ACC112 (cell line): ENCODE measurements around the gene TBC1D7.

Experiments
- H2AFZ ChIP-seq: fragments of 200-600 bp; sonication (generic); one replicate; pipeline ENCODE4 v1.6.0; 2017; ENCODE audit warnings: antibody characterized with exemption, low read length; ENCODE audit not compliant: unreplicated experiment
- H3K27ac ChIP-seq: fragments of 200-600 bp; sonication (generic); 2 replicates; pipeline ENCODE4 v1.5.1; 2014; ENCODE audit warnings: low read depth, mild to moderate bottlenecking, antibody characterized with exemption, low read length, moderate library complexity
- H3K27me3 ChIP-seq: fragments of 200-600 bp; sonication (generic); 2 replicates; pipeline ENCODE4 v1.6.1; 2014; ENCODE audit warnings: mild to moderate bottlenecking, antibody characterized with exemption, low read length, moderate library complexity, mixed read lengths; ENCODE audit not compliant: insufficient read depth
- H3K36me3 ChIP-seq: fragments of 200-600 bp; sonication (generic); 2 replicates; pipeline ENCODE4 v1.6.1; 2016; ENCODE audit warnings: mild to moderate bottlenecking, antibody characterized with exemption, low read length, moderate library complexity, mixed read lengths; ENCODE audit not compliant: insufficient read depth
- H3K4me1 ChIP-seq: fragments of 200-600 bp; sonication (generic); one replicate; pipeline ENCODE4 v1.6.1; 2016; ENCODE audit warnings: low read length, mixed read lengths; ENCODE audit not compliant: insufficient read depth, unreplicated experiment, control insufficient read depth
- H3K4me3 ChIP-seq: fragments of 200-600 bp; sonication (generic); 2 replicates; pipeline ENCODE4 v1.5.1; 2014; ENCODE audit warnings: mild to moderate bottlenecking, low read depth, low read length
- H3K79me2 ChIP-seq: fragments of 200-600 bp; sonication (generic); one replicate; pipeline ENCODE4 v1.6.0; 2016; ENCODE audit warnings: low read length; ENCODE audit not compliant: control insufficient read depth, unreplicated experiment, insufficient read depth

TBC1D7 gene

DNA sequence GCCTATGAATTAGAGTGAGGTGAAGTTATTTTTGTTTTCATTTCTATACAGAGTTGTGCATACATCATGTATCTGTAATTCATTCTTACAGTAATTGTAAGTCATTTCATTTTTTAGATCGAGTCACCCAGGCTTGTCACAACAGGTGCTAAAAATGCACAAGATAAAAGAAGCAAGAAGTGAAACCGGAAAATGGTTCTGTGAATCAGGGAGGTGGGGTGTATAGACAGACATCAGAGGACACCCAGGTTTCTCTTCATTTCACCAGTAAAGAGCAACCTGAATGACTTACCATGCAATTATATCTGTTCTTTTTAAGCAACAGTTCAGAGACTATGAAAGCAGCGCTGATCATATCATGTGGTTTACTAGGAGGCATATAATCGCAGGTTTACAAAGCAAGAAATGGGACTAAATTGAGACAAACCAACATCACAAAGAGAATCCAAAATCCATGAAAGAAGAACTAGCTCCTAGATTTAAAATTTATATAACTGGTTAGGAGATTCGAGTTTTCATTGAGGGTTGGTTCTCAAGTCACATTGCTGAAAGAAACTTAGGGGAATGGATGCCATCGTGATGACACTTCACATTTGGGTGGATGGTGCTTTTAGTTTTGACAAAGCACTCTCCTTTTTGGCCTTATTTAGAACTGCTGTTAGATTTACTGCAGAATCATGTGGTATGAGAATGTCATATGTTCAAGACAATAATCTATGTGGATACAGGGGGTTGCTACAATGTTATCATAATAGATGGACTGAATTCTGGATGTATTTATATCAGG, 27.9 kb upstream of the TBC1D7 start:
- peaks cover 24% of the 10 kb centered on the region for H3K4me1 ChIP-seq
- no peak overlapping the region for H2AFZ ChIP-seq
- H3K27ac ChIP-seq, result no peak overlapping the region
- H3K79me2 ChIP-seq, result no peaks in the 10 kb centered on the region
- no peaks in the 10 kb centered on the region for H3K27me3 ChIP-seq
- no peaks in the 10 kb centered on the region for H3K36me3 ChIP-seq
- no peak overlapping the region for H3K4me3 ChIP-seq

DNA sequence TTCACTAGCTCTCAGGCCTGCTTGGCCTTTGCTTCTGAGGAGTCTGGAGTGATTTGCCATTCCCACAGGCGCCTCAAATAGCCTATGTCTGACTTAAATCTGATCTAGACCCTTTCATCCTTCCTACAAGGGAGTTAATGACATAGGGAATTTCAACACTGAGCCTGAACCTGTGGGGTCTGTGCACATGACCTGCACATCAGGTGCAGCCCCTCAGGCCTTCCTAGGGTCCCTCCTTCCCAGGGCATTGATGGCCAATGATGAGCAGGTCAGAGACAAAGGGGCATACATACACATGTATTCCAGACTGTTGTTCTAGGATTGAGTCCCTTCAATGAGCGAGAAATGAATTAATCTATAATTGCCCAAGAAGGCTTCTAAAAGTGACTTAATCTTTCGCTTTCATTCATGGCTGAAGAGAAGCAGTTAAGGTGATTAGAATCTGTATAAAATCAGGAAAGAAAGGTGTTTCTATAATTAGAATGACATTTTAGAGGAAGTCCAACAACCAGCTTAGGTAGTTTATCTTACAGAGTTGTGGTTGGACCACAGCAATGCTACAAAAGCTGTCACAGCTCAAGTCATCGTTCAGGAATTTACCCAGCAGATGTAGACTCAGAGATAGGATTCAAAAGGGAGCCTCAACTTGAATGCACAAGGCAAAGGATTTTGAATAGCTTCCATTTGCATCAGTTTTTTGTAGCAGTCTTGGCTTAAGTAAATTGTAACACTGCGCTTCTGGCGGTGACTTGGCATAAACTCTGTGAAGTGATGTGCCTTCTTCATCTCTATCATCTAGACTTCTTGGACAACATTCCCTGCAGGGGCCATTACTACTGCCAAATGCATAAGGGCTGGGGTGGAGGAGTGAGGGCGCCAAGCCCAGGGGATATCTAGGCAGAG, 27.0 kb upstream of the TBC1D7 start:
- H3K4me1 ChIP-seq, result peaks cover 24% of the 10 kb centered on the region
- H3K36me3 ChIP-seq, result no peaks in the 10 kb centered on the region
- H3K27me3 ChIP-seq, result no peaks in the 10 kb centered on the region
- no peak overlapping the region for H2AFZ ChIP-seq
- H3K79me2 ChIP-seq, result no peaks in the 10 kb centered on the region
- peak overlapping the region; percentile 13; the same call in 1 of the 2 replicates for H3K27ac ChIP-seq
- no peak overlapping the region; the same call in 1 of the 2 replicates for H3K4me3 ChIP-seq

DNA sequence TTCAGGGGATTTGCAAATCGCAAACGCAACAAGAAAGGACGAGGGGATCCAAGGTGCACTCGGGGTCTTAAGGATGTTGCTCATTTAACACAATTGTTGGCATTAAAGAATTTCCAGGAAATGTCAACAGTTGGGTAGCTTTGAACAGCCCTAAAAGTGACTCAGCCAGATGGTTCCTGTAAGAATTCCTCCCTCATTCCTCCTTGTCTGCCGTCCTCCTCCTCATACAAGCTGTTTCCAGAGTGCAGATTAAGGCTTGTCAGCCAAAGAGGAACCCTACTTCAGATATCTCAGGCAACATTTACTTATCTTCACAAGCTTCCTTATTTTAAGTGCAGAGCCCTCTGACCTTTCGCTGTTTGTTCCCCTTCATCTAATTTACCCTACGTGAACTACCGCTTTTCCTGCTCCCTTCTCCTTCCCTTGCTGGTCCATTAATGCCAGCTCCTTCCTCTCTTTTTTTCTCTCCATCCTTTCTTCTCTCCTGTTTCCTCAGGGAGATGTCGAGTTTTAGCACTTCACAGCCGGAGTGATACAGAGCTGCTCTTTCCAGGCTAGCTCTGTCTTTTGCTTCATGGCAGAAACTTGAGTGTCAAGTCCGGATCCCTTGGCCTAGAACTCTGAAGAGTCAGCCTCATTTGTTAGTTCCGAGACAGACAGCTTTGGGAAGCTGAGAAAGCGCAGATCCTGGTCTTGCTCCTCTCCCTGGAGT, 26.1 kb upstream of the TBC1D7 start:
- Histone ChIP-seq H3K4me3 (peak overlapping the region; percentile 9; the same call in 1 of the 2 replicates), H3K36me3 (no peaks in the 10 kb centered on the region), H3K79me2 (no peaks in the 10 kb centered on the region), H3K27ac (peak overlapping the region; percentile 13; the same call in 1 of the 2 replicates), H2AFZ (no peak overlapping the region), H3K27me3 (no peaks in the 10 kb centered on the region), H3K4me1 (peaks cover 24% of the 10 kb centered on the region)

DNA sequence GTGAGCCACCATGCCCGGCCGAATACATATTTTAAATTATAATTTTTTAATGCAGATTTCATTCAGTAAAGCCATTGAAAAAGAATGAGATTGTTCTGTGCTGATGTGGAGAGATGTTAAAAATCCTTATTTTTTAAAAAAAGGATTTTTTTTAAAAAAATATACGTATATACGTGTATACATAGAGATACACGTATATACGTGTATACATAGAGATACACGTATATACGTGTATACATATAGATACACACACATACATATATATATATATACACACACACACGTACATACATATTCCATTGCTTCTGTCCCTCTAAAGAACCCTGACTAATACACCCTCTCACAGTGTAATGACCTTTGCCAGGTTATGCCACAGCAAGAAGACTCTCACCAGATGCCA, 23.8 kb upstream of the TBC1D7 start:
- H3K27ac ChIP-seq, result no peak overlapping the region
- no peaks in the 10 kb centered on the region for H3K27me3 ChIP-seq
- peaks cover 24% of the 10 kb centered on the region for H3K4me1 ChIP-seq
- H3K4me3 ChIP-seq, result no peak overlapping the region
- no peak overlapping the region for H2AFZ ChIP-seq
- H3K79me2 ChIP-seq, result no peaks in the 10 kb centered on the region
- H3K36me3 ChIP-seq, result no peaks in the 10 kb centered on the region

DNA sequence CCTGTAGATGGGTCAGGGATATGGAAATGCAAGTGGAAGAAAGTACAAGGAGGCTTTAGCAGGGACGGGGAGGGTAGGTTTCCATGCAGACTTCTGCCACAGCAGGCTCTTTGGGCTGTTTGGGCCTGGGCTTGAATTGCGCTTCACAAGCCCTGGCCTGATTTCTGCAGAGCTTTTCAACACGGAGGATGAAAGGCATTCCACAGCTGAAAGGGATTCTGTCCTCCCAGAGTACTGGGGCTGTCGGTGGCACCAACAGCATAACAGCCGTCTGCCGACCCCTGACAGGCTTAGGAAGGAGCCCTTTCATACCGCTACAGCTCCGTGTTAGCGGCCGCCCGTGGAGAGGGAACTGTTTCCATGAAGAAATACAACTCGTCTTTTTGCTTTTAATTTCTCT, 22.9 kb upstream of the TBC1D7 start:
- H3K4me3 ChIP-seq, result no peak overlapping the region
- no peak overlapping the region for H3K27ac ChIP-seq
- no peaks in the 10 kb centered on the region for H3K79me2 ChIP-seq
- H3K4me1 ChIP-seq, result peaks cover 22% of the 10 kb centered on the region
- H3K36me3 ChIP-seq, result no peaks in the 10 kb centered on the region
- H2AFZ ChIP-seq, result no peak overlapping the region
- no peaks in the 10 kb centered on the region for H3K27me3 ChIP-seq

DNA sequence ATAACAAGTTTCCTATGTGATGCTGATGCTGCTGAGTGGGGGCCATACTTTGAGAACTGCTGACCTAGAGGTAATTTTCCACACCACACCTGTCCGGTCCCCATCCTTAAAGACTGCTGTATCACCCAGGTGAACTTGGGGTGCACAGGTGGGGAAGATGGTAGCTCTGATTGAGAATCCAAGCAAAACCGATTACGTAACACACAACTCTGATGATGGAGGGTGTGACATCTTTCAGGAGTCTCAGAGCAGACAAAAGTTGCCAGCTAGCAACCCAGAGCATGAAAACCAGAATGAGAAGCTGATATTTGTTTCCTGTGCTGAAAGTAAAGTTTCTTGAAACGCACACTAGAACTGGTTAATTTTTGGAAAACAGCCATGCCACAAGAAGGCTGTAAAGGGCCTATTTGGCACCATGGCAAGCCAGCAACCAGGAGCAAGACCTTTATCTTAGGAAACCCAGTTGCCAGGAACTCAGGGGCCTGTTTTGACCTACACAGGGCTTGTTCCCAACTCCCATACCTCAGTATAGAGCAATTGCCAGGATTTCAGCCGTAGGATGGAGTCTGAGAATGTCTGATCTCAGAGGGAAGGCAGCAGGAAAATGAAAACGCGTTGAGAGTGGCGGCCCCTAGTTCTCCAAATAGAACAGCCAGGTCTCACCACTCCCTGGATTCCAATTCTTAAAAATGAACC, 21.6 kb upstream of the TBC1D7 start:
- Histone ChIP-seq H3K4me3 (no peak overlapping the region), H3K79me2 (no peaks in the 10 kb centered on the region), H3K27ac (no peak overlapping the region), H3K27me3 (no peaks in the 10 kb centered on the region), H2AFZ (no peak overlapping the region), H3K4me1 (peaks cover 9% of the 10 kb centered on the region), H3K36me3 (no peaks in the 10 kb centered on the region)

DNA sequence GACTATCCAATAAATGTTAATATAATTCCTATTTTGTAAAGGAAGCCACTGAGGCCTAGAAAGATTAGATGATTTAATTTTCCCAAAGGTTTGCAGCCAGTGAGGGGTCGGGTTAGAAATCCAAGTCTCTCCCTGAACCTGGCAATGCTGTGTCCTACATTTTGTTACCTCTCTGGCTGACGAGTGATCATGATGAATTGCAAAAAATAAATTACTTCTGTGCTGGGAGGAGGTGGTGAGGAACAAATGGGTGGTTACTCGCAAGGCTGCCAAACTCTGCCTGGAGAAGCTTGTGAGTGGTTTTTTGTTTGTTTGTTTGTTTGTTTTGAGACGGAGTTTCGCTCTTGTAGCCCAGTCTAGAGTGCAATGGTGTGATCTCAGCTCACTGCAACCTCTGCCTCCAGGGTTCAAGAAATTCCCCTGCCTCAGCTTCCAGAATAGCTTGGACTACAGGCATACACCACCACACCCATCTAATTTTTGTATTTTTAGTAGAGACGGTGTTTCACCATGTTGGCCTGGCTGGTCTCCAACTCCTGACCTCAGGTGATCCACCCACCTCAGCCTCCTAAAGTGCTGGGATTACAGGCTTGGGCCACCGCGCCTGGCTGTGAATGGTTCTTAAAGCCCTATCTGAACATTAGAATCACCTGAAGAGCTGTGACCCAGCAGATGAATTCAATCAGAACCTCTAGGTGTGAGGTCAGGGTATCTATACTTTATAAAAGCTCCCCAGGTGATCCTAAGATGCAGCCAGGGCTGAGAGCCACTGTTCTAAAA, 20.2 kb upstream of the TBC1D7 start:
- no peaks in the 10 kb centered on the region for H3K79me2 ChIP-seq
- no peaks in the 10 kb centered on the region for H3K27me3 ChIP-seq
- H2AFZ ChIP-seq, result no peak overlapping the region
- no peaks in the 10 kb centered on the region for H3K4me1 ChIP-seq
- no peaks in the 10 kb centered on the region for H3K36me3 ChIP-seq
- no peak overlapping the region for H3K4me3 ChIP-seq
- H3K27ac ChIP-seq, result no peak overlapping the region

DNA sequence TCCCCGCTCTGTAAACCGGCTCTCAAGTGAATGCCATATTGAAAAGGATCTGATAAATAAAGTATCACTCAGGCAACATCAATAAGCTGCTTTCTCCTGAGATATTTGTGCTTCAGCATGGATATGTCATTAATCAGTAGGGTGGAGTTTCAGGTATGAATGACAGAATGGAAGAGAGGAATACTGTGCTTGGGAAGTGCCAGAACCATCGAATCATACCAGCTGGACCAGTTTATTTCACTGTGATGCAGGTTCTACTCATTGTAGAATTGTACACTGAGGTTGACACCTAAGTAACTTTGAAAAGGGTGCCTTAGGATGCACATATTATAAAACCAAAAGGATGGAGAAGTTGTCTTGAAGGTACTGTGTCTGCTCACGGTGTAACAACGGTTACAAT, 17.9 kb upstream of the TBC1D7 start:
- no peak overlapping the region for H3K27ac ChIP-seq

DNA sequence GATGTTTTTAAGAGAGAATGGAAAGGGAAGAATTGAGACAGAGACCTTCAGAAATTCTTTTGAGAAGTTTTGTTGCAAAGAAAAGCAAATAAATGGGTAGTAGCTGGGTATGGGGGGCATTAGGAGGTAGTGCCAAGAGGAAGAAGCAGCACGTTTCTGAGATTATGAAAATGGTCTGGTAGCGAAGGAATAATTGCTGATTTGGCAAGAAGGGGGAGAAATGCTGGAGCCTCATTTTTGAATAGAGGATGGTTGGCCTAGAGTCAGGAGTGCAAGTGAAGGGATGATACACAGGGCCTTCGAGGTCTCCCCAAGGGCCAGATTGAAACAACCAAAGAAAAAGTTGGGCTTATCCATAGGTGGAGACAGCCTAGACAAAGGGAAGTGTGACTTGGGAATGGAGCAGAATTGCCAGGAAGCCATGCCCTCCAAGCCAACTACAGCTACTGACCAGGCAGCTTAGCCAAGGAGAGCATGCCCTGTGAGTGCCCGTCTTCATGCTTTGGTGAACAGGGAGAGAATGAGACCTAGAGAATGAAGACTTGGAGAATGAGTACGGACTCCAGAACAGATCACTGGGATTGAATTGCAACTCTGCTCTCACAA, 14.2 kb upstream of the TBC1D7 start:
- no peak overlapping the region for H3K4me3 ChIP-seq
- no peak overlapping the region for H2AFZ ChIP-seq
- H3K4me1 ChIP-seq, result no peaks in the 10 kb centered on the region

More for the DNA sequence above, 17.9 kb upstream of the TBC1D7 start:
- H3K79me2 ChIP-seq, result no peaks in the 10 kb centered on the region
- H3K27me3 ChIP-seq, result peaks cover 7% of the 10 kb centered on the region; the same call in 1 of the 2 replicates
- no peaks in the 10 kb centered on the region for H3K36me3 ChIP-seq
- no peak overlapping the region for H3K4me3 ChIP-seq
- H3K4me1 ChIP-seq, result no peaks in the 10 kb centered on the region
- no peak overlapping the region for H2AFZ ChIP-seq

More for the DNA sequence above, 14.2 kb upstream of the TBC1D7 start:
- H3K27me3 ChIP-seq, result peaks cover 7% of the 10 kb centered on the region; the same call in 1 of the 2 replicates
- H3K27ac ChIP-seq, result no peak overlapping the region
- H3K79me2 ChIP-seq, result no peaks in the 10 kb centered on the region
- no peaks in the 10 kb centered on the region for H3K36me3 ChIP-seq
